HCT116 (cell line): ENCODE data around the gene GTF2A1. TPM values are rescaled to one million over a fixed set of nuclear protein-coding genes. Genes with fewer than 3 reads are reported as not detected.

Source experiments
- ATAC-seq: fragments of 200-7000 bp; cut with Tn5 transposase; 2 replicates; pipeline ENCODE4 v1.9.1; 2020; ENCODE audit warnings: mild to moderate bottlenecking, moderate library complexity
- BruUV-seq: library from RNA; stranded (reverse); fragments of 400-500 nt; replicated peaks from 2 replicates; lab custom pipeline; 2021; lab: Mats Ljungman, UMichigan
- CTCF ChIA-PET: fragments of 300-600 bp; sonication (Branson Sonifier 250); formaldehyde crosslinking; loops from one replicate; lab custom pipeline; 2021; ENCODE audit warnings: antibody characterized with exemption; lab: Charles Lee
- POLR2A ChIA-PET: fragments of 300-600, 350-600 bp; sonication (Branson Sonifier 250); formaldehyde crosslinking; loops from one replicate; lab custom pipeline; 2021; ENCODE audit warnings: antibody characterized with exemption; lab: Charles Lee
- RAD21 ChIA-PET, 2 experiments: fragments of 300-600 bp; sonication (Branson Sonifier 250); formaldehyde crosslinking; loops; one replicate each; lab custom pipeline; 2023; ENCODE audit warnings: low total read pairs in 2 of 2; ENCODE audit not compliant: uncharacterized antibody in 2 of 2, unreplicated experiment in 2 of 2, low non-redundant PET in 1 of 2; lab: Charles Lee
- DNase-seq: peaks from one replicate; pipeline ENCODE4 v3.0.0-alpha.2; 2010; ENCODE audit warnings: low read depth, low spot score
- H2AFZ ChIP-seq: fragments of 200-600 bp; shearing (Covaris generic), sonication (generic); 2 replicates; pipeline ENCODE4 v1.6.1; 2017; ENCODE audit warnings: low read depth, mixed run types, mixed read lengths, antibody characterized with exemption, low read length; ENCODE audit not compliant: poor library complexity, severe bottlenecking
- H3K27ac ChIP-seq: 2 replicates; pipeline ENCODE4 v1.5.1; 2012; ENCODE audit warnings: low read depth, low read length
- H3K27me3 ChIP-seq: fragments of 200-600 bp; sonication (generic); 2 replicates; pipeline ENCODE4 v1.6.1; 2016; ENCODE audit warnings: mixed run types, low read length, mixed read lengths; ENCODE audit not compliant: insufficient read depth
- H3K36me3 ChIP-seq, 2 experiments: fragments of 200-500 bp in 1 of 2; fragments of 200-600 bp in 1 of 2; sonication (Bioruptor generic) in 1 of 2; sonication (generic) in 1 of 2; 2 replicates each; pipeline versions ENCODE4 v1.5.1 to v1.6.1; 2014 to 2016; ENCODE audit warnings: low read length in 2 of 2, inconsistent platforms in 1 of 2, mixed read lengths in 1 of 2, mixed run types in 1 of 2; ENCODE audit not compliant: insufficient read depth in 2 of 2, control insufficient read depth in 1 of 2
- H3K4me1 ChIP-seq, 2 experiments: fragments of 200-600 bp in 1 of 2; sonication (generic) in 1 of 2; 2 replicates each; pipeline versions ENCODE4 v1.5.1 to v1.6.1; 2012 to 2017; ENCODE audit warnings: low read length in 2 of 2, inconsistent platforms in 1 of 2, mild to moderate bottlenecking in 1 of 2, mixed read lengths in 1 of 2, mixed run types in 1 of 2, moderate library complexity in 1 of 2; ENCODE audit not compliant: insufficient read depth in 2 of 2, control insufficient read depth in 1 of 2
- H3K4me2 ChIP-seq: fragments of 200-600 bp; sonication (generic); 2 replicates; pipeline ENCODE4 v1.6.1; 2017; ENCODE audit warnings: mixed run types, low read length, mixed read lengths
- H3K4me3 ChIP-seq, 2 experiments: fragments of 200-600 bp in 1 of 2; sonication (generic) in 1 of 2; replicated peaks in 1 of 2; 2 replicates each; pipeline ENCODE4 v1.5.1; 2011 to 2016; ENCODE audit warnings: low read length in 2 of 2, control low read depth in 1 of 2, low read depth in 1 of 2, mild to moderate bottlenecking in 1 of 2, mixed read lengths in 1 of 2, mixed run types in 1 of 2
- H3K79me2 ChIP-seq: fragments of 200-600 bp; sonication (generic); 2 replicates; pipeline ENCODE4 v1.6.1; 2017; ENCODE audit warnings: mild to moderate bottlenecking, mixed run types, low read length, moderate library complexity, mixed read lengths; ENCODE audit not compliant: insufficient read depth
- H3K9ac ChIP-seq: fragments of 200-600 bp; sonication (generic); 2 replicates; pipeline ENCODE4 v1.6.1; 2016; ENCODE audit warnings: low read length, mixed read lengths
- H3K9me2 ChIP-seq: fragments of 200-600 bp; sonication (generic), shearing (Covaris generic); 2 replicates; pipeline ENCODE4 v1.6.1; 2017; ENCODE audit warnings: mixed run types, mild to moderate bottlenecking, moderate library complexity; ENCODE audit not compliant: insufficient read depth
- H3K9me3 ChIP-seq, 2 experiments: fragments of 200-500 bp in 1 of 2; fragments of 200-600 bp in 1 of 2; sonication (Bioruptor generic) in 1 of 2; sonication (generic) in 1 of 2; 2 replicates each; pipeline ENCODE4 v1.6.1; 2014 to 2017; ENCODE audit warnings: low read length in 2 of 2, mixed read lengths in 2 of 2, inconsistent platforms in 1 of 2, low read depth in 1 of 2, mild to moderate bottlenecking in 1 of 2, mixed run types in 1 of 2, moderate library complexity in 1 of 2; ENCODE audit not compliant: control insufficient read depth in 1 of 2, insufficient read depth in 1 of 2
- H4K20me1 ChIP-seq: fragments of 200-600 bp; sonication (generic), shearing (Covaris generic); 2 replicates; pipeline ENCODE4 v1.6.1; 2017; ENCODE audit warnings: mixed run types, mild to moderate bottlenecking, moderate library complexity; ENCODE audit not compliant: insufficient read depth
- ATF3 ChIP-seq: IDR thresholded peaks from 2 replicates; pipeline ENCODE4 v1.6.1; 2012
- CEBPB ChIP-seq: IDR thresholded peaks from 2 replicates; pipeline ENCODE4 v1.6.1; 2012; ENCODE audit warnings: low read depth
- ELF1 ChIP-seq: IDR thresholded peaks from 2 replicates; pipeline ENCODE4 v1.6.1; 2012; ENCODE audit warnings: low read depth, borderline replicate concordance
- EZH2 ChIP-seq: fragments of 200-600 bp; sonication (generic); IDR thresholded peaks from 2 replicates; pipeline ENCODE4 v1.6.1; 2017; ENCODE audit warnings: antibody characterized with exemption, mixed run types
- FOSL1 ChIP-seq: IDR thresholded peaks from 2 replicates; pipeline ENCODE4 v1.6.1; 2012; ENCODE audit warnings: low read depth
- MAX ChIP-seq: IDR thresholded peaks from 2 replicates; pipeline ENCODE4 v1.6.1; 2012
- REST ChIP-seq: IDR thresholded peaks from 2 replicates; pipeline ENCODE4 v1.6.1; 2012; ENCODE audit warnings: low read depth
- TCF7L2 ChIP-seq: IDR thresholded peaks from 2 replicates; pipeline ENCODE4 v1.7.0; 2011; ENCODE audit warnings: borderline replicate concordance, inconsistent platforms; ENCODE audit not compliant: insufficient read depth, insufficient read length; ENCODE audit errors: extremely low read depth
- YY1 ChIP-seq: IDR thresholded peaks from 2 replicates; pipeline ENCODE4 v1.6.1; 2011; ENCODE audit warnings: low read length, low read depth, moderate library complexity, mild to moderate bottlenecking; ENCODE audit not compliant: insufficient replicate concordance; ENCODE audit errors: extremely low read depth
- ZBTB33 ChIP-seq: IDR thresholded peaks from 2 replicates; pipeline ENCODE4 v1.6.1; 2011; ENCODE audit warnings: mild to moderate bottlenecking, low read length, moderate library complexity; ENCODE audit not compliant: insufficient replicate concordance; ENCODE audit errors: extremely low read depth
- ZFX ChIP-seq: fragments of 450-650 bp; IDR thresholded peaks from 2 replicates; pipeline ENCODE4 v1.6.1; 2017
- intact Hi-C: fragments of 100-400 bp; cut with micrococcal nuclease; formaldehyde crosslinking; loops from 2 replicates; pipeline ENCODE4 v1.10.0; 2022
- total RNA-seq: library from RNA; stranded (reverse); gene quantifications from one replicate; pipeline ENCODE4 v1.2.1, GENCODE V29; 2021; ENCODE audit not compliant: unreplicated experiment

The GTF2A1 gene
- total RNA-seq, 1 experiment from 2014 or later, result 39.7 TPM

- CTCF ChIA-PET, result no interaction called here
- no TSS peak for BruUV-seq
- no peak overlapping the region for H2AFZ ChIP-seq
- no peaks in the 10 kb centered on the region for H4K20me1 ChIP-seq
- no peak overlapping the region for H3K4me3 ChIP-seq
- no peak for DNase-seq
- no peak overlapping the region for H3K9ac ChIP-seq
- H3K9me2 ChIP-seq, result no peaks in the 10 kb centered on the region
- POLR2A ChIA-PET, result no interaction called here
- no peaks in the 10 kb centered on the region for H3K79me2 ChIP-seq
- no peaks in the 10 kb centered on the region for H3K4me1 ChIP-seq
- RAD21 ChIA-PET, result no interaction called here
- no peaks in the 10 kb centered on the region for H3K36me3 ChIP-seq
- H3K4me2 ChIP-seq, result no peak overlapping the region
- H3K27me3 ChIP-seq, result no peaks in the 10 kb centered on the region
- H3K27ac ChIP-seq, result no peak overlapping the region
- no peaks in the 10 kb centered on the region for H3K9me3 ChIP-seq
- intact Hi-C loops, result no loop called here
- no peak for ATAC-seq
- TF ChIP-seq YY1 (no peak), MAX (no peak), EZH2 (no peak), CEBPB (no peak), ZBTB33 (no peak), FOSL1 (no peak), ZFX (no peak), ATF3 (no peak), TCF7L2 (no peak), REST (no peak), ELF1 (no peak)
- TF ChIP-seq, all 23 proteins: peak for 0
Measured at GRCh38 chr14:81157431-81157830, 63.3 kb downstream of the GTF2A1 start.
